NCI-H1105 (cell line): ENCODE results near the gene DAP3.
"Not testable (repeated sequence)": the region's sequence is repeated elsewhere in the genome, so short reads cannot be mapped to it uniquely, and the experiment has no call there.

ENCODE experiments used
- DNase-seq: peaks from one replicate; lab custom pipeline; 2025; lab: John Stamatoyannopoulos, UW

DAP3 gene

GRCh38 chr1:155718524-155719115 lies 29.7 kb downstream of the DAP3 start:
- DNase-seq: not testable (repeated sequence)

GRCh38 chr1:155719703-155720102 lies 30.8 kb downstream of the DAP3 start:
- no peak for DNase-seq

DNA sequence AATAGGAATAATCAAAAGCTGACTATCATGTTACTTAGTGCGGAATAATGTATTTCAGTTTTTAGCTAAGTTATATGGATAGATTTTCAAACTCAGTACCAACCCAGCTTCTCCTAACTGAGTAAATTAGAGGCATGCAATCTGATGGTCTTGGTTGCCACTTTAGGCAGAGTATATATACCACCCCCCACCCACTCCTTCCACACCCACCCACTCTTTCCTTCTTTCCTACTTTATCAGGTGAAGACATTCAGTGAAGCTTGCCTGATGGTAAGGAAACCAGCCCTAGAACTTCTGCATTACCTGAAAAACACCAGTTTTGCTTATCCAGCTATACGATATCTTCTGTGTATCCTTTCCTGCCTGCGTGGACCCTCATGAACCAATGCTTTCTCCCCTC lies 36.3 kb downstream of the DAP3 start:
- no peak for DNase-seq

DNA sequence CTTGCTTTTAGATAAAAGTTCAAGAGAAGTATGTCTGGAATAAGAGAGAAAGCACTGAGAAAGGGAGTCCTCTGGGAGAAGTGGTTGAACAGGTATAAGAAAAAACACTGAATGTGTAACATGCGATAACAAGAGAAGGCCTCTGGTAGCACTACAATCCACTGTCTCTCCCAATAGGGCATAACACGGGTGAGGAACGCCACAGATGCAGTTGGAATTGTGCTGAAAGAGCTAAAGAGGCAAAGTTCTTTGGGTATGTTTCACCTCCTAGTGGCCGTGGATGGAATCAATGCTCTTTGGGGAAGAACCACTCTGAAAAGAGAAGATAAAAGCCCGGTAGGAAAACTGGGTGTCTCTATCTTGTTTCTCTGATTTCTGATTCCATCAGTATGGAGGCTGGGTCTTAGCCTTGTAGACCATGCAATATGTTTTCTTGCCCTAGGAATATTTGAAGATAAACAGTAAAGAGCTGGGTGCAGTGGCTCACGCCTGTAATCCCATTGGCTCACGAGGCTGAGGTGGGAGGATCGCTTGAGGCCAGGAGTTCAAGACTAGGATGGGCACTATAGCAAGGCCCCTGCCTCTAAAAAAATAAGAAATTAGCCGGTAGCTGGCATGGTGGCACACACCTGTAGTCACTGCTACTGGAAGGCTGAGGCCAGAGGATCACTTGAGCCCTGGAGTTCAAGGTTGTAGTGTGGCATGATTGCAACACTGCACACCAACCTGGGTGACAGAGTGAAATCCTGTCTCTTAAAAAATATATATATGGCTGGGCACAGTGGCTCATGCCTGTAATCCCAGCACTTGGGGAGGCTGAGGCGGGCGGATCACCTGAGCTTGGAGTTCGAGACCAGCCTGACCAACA lies 40.4 kb downstream of the DAP3 start:
- peak; percentile 14 for DNase-seq

DNA sequence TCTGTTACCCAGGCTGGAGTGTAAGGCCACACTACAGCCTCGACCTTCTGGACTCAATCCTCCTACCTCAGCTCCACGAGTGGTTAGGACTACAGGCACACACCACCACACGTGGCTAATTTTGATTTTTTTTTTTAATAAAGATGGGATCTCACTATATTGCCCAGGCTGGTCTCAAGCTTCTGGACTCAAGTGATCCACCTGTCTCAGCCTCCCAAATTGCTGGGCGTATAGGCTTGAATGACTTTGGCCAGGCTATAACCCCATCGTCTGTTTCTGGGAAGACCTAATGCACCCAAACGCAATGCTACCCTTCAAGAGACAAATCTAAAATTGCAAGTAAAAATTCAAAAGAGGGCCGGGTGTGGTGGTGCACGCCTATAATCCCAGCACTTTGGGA lies 52.1 kb downstream of the DAP3 start:
- DNase-seq: no peak

DNA sequence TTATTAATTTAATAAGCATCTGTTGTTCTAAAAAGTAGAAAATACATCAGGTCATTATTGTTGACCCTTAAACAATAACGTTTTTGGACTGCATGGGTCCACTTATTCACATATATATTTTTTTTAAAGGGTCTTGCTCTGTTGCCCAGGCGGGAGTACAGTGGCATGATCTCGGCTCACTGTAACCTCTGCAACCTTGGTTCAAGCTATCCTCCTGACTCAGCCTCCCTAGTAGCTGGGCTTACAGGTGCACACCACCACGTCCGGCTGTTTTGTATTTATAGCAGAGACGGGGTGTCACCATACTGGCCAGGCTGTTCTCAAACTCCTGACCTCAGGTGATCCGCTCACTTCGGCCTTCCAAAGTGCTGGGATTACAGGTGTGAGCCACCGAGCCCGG lies 53.0 kb downstream of the DAP3 start:
- no peak for DNase-seq

DNA sequence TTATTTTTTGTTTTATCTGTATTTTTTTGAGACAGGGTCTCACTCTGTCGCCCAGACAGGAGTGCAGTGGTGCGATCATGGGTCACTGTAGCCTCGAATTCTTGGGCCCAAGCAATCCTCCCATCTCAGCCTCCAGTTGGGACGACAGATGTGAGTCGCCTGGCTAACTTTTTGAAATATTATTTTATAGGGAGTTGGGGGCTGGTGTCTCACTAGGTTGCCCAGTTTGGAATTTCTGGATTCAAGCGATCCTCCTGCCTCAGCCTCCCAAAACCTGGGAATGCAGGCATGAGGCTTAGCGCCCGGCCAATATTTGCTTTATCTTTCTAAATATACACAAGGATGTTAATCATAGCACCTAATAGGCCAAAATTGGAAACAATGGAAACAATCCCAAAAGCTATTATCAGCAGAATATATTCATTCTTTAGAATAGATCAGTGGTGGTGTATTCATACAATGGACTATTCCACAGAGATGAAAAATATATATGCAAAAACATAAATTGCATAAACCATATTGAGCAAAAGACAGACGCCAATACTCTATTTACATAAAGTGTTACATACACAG lies 55.9 kb downstream of the DAP3 start:
- DNase-seq: no peak

- DNase-seq: peak; percentile 92
These were observed 56.7 kb downstream of the DAP3 start for GRCh38 chr1:155745284-155746228.

DNA sequence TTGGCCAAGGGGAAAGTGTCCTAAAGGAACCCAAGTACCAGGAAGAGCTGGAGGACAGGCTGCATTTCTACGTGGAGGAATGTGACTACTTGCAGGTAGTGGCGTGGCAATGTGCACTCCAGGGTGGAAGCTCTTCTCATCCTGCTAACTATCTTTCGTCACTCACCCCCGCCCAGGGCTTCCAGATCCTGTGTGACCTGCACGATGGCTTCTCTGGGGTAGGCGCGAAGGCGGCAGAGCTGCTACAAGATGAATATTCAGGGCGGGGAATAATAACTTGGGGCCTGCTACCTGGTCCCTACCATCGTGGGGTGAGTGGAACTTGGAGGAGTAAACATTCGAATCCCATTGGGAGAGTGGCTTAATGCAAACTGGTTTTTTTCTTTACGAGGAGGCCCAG lies 58.7 kb downstream of the DAP3 start:
- DNase-seq: not testable (repeated sequence)

- DNase-seq: not testable (repeated sequence)
These were observed 59.2 kb downstream of the DAP3 start for GRCh38 chr1:155748141-155748540.

- not testable (repeated sequence) for DNase-seq
These were observed 70.1 kb downstream of the DAP3 start for GRCh38 chr1:155759017-155759416.

GRCh38 chr1:155759966-155760630 lies 71.2 kb downstream of the DAP3 start:
- DNase-seq: no peak

DNA sequence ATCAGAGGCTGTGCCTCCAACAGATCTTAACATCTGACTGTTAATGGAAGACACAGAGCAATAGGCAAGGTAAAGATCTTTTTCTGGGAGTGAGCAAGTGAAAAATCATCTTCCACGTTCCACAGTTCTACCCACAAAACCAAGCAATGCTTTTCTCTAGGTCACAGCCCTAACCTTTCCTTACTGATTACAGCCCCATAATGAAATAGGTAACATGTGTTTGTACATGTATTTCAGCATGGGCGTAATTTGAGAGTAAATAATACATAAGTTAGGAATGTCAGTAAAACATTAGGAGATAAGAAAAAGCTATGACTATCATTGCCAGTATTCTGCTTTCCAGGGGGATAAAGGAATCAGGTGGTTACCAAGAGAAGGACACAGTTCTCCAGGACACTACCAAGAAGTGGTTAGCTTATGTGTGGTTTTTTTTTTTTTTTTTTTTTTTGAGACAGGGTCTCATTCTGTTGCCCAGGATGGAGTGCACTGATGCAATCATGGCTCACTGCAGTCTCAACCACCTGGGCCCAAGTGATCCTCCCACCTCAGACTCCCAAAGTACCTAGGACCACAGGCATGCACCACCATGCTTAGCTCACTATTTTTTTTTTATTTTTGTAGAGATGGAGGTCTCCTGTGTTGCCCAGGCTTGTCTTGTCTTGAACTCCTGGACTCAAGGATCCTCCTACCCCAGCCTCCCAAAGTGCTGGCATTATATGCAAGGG lies 72.0 kb downstream of the DAP3 start:
- DNase-seq: no peak

- DNase-seq: no peak
These were observed 73.0 kb downstream of the DAP3 start for GRCh38 chr1:155761736-155762405.

DNA sequence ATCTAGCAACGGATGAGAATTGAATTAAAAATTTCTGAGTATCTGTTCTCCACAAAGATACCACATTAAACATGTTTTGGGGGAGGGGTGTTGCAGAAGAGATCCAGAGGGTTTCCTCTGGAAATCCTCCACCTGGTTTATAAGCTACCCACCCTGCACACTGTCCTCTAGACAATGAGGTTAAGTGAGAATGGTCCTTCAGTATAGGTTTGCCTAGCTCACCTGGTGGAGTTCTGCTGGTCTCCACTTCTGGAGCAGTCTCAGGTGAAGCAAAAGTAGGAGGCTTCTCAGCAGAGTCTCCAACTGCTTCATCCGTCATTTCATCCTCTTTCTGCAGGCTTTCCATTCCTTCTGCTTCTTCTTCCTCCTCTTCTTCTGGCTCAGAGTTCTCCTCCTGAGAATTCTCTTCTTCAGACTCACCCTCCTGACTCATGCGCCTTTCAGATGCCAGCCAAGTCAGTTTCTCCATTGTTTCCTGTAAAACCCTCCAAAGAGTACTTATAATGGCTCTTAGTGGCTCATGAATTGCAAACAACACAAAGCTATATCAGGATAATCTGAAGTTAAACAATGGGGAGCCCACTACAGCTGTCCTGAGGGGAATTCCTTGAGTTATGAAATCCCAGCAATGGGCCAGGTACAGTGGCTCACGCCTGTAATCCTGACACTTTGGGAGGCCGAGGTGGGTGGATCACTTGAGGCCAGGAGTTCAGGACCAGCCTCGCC lies 74.4 kb downstream of the DAP3 start:
- DNase-seq: not testable (repeated sequence)

GRCh38 chr1:155763989-155764388 lies 75.1 kb downstream of the DAP3 start:
- DNase-seq: not testable (repeated sequence)

DNA sequence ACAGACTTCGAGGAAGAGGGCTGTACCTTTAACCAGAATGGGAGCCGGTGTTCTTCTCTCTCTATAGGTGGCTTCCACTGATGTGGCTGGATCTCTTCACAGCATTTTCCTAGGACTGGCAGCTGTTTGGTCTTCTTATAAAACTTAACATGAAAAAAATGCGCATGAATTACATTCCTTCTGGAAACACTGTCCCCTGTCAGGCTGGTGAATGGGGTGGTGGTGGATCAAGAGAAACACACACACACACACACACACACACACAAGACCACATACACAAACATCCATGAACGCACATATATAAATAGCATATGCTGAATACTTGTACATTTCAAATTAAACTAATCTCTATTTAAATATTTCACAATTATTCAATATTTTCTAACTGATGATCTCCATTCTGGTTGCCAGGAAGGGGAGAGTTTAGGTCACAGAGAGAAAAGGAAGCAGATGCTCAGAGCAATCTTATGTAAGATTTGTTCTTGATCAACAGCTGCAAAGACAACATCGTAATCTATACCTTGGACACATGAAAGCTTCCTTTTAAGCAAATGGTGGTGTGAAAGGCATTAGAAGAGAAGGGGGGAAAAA lies 78.6 kb downstream of the DAP3 start:
- not testable (repeated sequence) for DNase-seq

DNA sequence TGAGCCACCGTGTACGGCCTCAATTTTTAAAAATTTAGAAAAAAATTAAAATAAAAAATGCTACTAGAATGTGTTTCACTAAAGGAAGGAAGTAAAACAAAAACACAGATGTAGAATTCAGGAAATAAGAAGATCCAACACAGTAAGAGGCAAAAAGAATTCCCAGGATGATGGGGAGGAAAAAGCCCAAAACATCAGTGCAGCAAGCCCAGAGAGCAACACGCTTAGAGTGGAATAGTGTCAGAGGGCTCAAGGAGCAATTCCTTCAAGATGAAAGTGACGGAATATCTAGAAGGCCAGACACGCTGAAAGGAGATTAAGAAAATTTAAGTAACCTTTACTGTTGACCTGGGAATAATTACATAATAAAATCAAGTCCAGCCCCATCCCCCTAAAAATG lies 80.4 kb downstream of the DAP3 start:
- no peak for DNase-seq

- no peak for DNase-seq
These were observed 84.3 kb downstream of the DAP3 start for GRCh38 chr1:155773221-155773620.
